Cerebellar cortex (tissue), 1 donor: ENCODE results near the gene SLC47A2.

Source experiments
- DNase-seq: peaks from one replicate; pipeline ENCODE4 v3.0.0-alpha.2; 2015; ENCODE audit warnings: low spot score

SLC47A2 gene

DNA sequence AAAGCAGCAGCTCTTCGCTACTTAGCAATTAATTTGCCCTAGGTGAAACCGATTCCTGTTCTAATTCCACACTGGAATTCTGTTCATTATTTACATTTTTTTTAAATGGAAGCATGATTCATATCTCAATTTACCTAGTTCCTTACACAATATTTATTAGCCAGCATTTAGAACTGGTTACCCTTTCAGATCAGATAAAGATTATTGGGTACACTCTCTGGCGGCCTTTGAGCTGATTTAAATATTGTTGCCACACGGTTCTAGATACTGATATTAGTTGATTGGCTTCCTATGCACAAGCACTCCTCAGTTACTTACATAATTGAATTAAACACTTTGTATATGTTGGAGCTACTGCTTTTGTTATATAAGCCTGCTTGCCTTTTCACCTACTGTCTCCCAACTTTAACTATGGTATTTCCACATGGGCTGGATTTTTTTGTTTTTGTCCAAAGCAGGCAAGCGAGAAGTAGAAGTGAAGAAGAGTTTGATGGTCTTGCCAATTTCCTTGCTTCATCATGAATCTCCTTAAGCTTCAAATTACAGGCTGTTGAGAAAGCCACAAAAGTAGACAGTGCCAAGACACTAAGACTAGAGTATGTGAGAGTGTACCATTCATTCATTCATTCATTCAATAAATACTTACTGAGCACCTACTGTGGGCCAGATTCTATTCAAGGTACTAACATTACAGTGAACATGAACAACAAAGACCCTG lies 71.7 kb downstream of the SLC47A2 start:
- no peak for DNase-seq

GRCh38 chr17:19642373-19642893 lies 74.0 kb downstream of the SLC47A2 start:
- no peak for DNase-seq

- no peak for DNase-seq
Observed at GRCh38 chr17:19641687-19642372, 74.6 kb downstream of the SLC47A2 start.

GRCh38 chr17:19631905-19632304 lies 84.5 kb downstream of the SLC47A2 start:
- DNase-seq = no peak

DNA sequence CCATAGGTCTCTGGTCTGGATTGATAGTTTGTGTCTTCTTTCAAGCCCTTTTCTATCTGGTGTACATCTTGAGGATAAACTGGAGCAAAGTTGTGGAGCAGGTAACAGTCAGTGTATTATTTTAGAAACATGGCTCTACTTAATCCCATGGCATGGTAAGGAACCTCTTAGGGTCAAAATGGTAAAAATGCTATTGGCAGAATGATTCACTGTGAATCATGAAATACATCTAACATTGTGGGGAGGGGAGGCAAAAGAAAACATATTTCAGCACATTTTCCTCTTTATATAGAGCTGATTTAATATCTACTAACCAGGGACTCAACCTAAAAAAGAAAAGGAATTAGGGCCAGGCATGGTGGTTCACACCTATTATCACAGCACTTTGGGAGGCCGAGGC lies 85.7 kb downstream of the SLC47A2 start:
- DNase-seq = no peak

GRCh38 chr17:19630035-19630434 lies 86.3 kb downstream of the SLC47A2 start:
- DNase-seq = no peak

- DNase-seq = no peak
Observed at GRCh38 chr17:19629449-19629848, 86.9 kb downstream of the SLC47A2 start.
